HG02798 (cell line): ENCODE measurements around the gene ZNF407.

Source experiments
- ATAC-seq: cut with Tn5 transposase; IDR thresholded peaks from one replicate; pipeline ENCODE4 v1.9.1; 2021; ENCODE audit warnings: mild to moderate bottlenecking; ENCODE audit not compliant: unreplicated experiment, poor library complexity

ZNF407 gene

DNA sequence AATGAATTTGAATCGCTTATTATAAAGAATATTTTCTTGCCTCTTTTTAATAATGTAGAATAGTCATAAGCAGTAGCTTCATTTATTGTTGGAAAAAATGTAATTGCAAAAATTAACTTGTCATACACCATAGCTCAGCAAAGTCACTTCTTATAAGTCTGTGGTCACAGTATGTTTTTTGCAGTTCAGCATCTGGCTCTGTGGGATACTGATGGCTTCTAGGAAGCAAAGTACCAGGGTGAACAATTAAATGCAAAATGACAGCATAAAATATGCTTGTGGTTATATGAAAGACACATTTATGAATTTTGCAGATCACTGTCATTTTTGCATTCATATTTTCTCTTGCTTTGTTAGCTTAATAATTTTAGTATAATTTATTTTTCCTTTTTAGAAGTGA lies 116.5 kb downstream of the ZNF407 start:
- no peak for ATAC-seq

DNA sequence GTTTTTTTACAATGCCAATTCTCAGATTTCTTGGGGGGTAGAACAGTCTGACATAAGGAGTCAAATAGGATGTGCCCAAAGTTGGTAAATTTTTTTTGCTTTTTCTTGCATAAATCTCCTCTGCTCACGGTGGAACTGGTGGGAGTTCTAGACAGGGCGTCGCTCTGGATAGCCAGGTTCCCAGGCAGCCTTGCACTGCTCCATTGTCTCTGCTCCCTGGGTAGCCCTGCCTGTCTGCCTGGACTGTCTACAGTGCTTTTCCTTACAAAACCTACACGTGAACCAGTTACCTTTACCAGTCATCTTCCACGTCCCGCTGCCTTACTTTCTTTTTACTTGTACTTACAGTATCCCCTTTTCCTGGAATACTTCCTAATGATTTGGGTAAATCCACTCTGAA lies 117.1 kb downstream of the ZNF407 start:
- ATAC-seq, result no peak

DNA sequence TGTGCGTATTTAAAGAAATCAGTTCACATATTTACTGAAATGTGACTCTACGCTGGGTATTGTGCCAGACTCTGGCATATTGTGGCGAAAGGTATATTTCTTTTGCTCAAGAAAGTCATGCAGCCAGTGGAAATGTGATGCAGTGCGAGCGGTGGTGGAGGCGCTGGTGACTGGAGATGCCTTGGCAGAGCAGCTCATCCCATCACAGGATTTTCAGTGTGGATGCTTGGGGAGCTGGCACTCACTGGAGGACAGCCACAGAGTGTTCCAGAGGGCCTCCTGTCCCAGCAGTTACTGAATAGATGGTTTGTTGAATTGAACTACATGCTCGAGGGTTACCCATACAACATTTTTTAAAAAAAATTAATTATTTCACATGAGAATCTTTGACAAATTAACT lies 117.6 kb downstream of the ZNF407 start:
- ATAC-seq, result no peak

DNA sequence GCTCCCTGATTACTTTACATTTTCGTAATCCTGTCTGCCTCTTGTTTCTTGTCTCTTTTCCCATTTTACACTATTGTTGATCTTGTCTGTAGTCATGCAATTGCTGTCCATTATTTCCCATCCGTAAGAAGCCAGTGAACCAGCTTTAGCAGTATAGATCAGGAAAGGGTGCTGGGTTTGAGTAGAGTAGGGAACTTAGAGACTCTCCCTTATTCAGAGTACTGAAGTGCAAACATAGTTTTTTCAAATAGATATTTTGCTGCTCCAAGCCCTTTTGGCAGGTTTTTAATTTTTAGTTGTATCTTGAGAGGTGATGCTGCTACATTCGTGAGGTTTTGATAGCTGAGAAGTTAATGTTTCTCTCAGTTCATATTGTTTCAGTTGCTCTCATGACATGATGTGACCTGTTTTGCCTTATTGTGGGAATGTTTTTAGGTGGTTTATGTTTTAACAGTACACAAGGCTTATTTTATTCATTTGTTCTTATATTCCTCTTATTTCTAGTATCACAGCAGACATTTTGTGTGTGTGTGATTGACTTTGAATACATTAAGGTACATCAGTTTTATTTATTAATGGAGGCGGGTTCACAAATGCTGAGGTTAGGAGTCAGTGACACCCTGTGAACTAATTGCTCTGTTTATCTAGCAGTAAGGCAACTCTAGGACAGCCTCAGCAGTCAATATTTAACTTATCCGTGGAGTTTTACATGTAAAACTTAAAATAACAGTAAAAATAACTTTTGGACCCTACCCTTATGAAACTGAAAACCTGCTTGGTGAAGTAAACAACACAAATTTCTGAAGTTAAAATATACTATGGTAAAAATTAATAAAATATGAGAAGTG lies 118.4 kb downstream of the ZNF407 start:
- ATAC-seq, result no peak

DNA sequence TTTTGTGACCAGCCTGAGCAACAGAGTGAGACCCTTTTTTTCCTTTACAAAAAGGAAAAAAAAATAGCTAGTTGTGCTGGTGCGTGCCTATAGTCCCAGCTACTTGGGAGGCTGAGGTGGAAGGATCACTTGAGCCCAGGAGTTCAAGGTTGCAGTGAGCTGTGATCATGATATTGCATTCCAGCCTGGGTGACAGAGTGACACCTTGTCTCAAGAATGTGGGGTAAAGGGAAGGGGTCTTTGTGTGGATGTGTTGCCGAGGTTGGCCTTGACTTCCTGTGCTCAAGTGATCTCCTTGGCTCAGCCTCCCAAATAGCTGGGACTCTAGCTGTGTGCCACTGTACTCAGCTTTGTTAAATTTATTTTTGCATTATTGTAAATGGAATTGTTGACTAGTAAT lies 120.6 kb downstream of the ZNF407 start:
- no peak for ATAC-seq

DNA sequence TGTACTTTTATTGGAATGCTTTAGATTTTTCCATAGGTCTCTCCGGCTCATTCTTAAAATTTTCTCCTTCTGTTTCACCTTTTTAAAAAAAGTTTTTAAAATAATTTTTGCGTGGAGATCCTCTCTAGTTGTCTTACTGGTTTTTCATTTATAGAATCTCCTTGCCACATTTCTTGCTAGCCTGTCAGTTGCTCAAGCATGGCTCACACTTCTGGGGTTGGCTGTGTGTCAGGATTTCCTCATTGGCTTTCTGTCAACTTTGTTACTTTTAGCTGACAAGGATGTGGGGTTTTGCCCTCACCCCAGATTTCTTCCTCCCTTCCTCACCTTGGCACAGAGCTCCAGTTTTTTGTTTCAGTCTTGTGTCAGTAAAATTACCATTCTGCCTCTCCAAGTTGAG lies 124.6 kb downstream of the ZNF407 start:
- ATAC-seq, result no peak

DNA sequence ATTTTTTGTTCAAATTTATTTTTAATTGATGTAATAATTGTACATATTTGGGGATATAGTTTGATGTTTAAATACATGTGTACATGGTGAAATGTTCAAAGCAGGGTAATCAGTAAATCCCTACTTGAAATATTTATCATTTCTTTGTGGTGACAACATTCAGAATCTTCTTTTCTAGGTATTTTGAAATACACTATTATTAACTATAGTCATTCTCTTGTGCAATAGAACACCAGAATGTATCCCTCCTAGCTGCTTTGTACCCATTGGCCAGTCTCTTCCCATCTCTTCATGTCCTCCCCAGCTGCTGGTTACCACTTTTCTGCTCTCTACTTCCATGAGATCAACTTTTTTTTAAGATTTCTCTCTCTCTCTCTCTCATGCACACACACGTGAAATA lies 126.5 kb downstream of the ZNF407 start:
- no peak for ATAC-seq

DNA sequence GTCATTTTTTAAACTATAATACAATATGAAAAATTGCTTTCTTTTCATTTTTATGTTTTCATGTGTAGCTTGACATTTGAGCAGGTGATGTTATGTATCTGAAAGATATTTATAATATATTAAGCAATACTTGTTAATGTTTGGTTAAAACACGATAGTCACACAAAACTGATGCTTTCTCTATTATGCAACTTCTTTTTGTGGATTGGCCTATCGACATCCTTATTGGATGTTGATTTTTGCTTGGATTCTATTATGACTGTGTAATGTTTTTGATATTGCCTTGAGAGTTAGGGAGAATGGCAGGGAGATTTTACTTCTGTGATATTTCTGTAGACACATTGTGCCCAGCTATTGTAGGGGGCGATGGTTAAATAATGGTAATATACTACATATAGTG lies 128.0 kb downstream of the ZNF407 start:
- ATAC-seq, result no peak

DNA sequence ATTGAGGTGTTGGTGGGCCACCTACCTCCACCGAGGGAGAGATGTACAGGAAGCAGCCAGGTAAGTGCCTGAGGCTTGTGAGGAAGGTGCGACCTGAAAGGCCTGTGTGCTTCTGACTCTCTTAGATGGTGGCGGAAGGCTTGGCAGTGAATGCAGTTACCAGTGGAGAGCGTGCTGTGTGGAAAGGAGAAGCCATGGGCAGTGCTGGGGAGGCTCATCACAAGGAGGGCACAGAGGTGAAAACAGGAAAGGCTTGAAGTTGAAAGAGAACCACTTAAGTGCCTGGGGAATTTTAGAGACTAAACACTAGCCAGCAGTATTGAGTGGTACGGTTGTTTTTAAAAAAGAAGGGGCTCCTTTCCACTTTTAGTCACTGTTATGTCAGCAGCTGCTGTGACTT lies 130.9 kb downstream of the ZNF407 start:
- ATAC-seq, result no peak

DNA sequence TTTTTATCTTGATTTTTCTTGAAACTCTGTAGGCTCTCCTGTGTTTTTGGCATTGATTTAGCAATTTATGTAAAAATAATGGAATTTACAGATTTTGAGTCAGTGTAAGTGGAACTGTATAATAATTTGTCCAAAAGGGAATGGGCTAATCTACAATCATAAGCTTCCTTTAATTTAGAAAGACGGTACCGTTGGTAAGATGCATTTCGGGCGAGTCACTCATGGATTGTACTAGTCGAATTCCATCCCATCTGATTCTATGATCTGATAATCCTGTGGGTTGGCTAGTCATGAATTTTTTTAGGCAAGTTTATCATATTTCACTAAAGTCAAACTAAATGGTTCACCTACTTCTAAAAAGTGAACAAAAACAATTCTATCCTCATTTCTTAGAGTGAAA lies 133.4 kb downstream of the ZNF407 start:
- ATAC-seq, result no peak

DNA sequence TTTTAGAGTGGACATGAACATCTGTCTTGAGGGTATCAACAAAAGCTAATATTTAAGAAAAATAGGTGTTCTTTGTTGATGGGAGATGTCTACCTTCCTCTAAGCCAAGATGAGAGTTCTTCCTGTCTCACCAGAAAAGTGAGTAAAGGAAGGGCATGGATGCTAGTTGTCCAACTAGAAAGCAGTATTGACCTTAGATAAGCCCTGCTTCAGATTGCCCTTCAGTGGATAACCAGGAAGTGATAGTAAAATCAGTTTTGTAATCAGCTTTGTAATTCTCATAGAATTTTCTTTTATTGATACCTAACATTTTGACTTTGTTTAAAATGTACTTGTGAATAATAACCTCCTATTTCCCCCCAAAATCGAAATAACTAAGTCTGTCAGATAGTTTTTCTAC lies 134.7 kb downstream of the ZNF407 start:
- no peak for ATAC-seq

DNA sequence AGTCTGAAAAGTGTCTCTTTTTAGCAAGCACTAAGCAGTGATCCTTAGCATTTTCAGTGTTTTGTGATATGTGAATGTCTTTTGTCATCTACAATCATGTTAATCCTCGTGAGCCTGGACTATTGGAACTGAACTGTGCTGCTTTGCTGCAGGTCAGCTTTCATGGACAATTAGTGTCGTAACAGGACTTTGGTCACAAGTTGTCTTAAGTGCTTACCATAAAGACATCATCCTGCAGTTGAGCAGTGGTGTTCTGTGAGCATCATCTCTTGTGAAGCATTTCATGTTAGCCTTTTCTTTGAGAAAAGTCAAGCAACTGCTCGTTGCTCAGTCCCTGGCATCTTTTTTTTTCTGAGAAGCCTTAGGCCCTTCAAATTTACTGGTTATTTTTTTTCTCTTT lies 135.9 kb downstream of the ZNF407 start:
- ATAC-seq, result no peak

DNA sequence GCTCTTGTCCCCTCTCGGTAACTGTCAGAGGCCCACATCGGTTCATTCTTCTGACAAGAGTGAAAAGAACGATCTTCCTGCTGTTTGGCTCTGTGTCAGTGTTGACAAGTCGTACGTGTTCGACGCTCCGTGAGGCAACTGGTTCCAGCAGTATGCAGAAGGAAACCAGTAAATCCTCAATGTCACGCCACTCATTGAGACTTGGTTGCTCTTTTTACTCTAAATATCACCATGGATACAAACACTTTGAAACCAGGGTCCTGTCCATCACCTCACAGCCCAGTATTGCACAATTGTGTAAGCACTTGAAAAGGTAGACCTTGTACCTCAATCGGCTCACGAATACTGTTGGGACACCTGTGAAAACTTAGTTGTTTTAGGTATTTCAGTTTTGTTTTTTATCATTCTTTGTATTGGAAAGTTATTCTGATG lies 136.4 kb downstream of the ZNF407 start:
- ATAC-seq, result no peak

DNA sequence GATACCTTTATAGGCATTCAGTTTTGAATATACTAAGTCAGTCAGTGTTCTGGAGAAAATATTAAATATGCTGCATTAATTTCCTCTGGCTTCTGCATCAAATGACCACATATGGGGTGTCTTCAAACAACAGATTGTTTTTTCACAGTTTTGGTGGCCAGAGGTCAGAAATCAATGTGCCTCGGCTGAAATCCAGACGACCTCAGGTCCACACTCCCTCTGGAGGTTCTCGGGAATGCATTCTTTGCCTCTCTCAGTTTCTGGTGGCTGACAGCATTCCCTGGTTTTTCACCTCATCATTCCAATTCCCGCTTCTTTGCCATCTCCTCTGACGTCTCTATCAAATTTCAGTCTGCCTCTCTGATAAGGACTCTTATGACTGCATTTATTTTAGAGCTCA lies 142.3 kb downstream of the ZNF407 start:
- ATAC-seq, result no peak

DNA sequence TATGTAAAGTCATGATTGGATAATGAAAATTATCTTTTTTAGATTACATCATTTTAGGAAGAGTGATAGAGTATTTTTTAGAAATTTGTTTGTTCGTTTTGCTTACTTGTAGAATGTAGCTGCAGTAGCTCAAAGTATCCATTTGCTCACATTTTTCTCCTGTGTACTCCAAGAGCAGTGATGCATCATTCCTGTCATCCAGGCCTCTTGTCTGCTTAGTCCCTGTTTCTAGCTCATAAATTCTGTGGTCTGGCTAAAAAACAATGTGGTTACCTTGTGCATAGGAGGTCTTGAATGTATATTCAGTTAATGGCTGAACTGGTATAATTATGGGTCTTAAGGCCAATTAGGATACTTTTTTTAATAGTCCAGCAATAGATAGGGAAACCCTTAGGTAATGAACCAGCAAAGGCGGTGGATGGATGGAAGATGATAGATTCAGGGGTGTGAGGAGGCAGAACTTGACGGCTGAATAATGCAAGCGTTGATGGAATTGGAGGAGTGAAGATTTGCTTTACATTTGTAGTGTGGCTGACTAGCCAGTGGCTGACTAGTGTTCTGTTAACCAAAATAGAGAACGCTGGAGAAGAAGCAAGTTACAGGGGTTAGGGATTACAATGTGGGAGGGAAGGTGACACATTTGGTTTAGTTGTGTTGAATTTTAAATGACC lies 145.0 kb downstream of the ZNF407 start:
- ATAC-seq, result no peak

DNA sequence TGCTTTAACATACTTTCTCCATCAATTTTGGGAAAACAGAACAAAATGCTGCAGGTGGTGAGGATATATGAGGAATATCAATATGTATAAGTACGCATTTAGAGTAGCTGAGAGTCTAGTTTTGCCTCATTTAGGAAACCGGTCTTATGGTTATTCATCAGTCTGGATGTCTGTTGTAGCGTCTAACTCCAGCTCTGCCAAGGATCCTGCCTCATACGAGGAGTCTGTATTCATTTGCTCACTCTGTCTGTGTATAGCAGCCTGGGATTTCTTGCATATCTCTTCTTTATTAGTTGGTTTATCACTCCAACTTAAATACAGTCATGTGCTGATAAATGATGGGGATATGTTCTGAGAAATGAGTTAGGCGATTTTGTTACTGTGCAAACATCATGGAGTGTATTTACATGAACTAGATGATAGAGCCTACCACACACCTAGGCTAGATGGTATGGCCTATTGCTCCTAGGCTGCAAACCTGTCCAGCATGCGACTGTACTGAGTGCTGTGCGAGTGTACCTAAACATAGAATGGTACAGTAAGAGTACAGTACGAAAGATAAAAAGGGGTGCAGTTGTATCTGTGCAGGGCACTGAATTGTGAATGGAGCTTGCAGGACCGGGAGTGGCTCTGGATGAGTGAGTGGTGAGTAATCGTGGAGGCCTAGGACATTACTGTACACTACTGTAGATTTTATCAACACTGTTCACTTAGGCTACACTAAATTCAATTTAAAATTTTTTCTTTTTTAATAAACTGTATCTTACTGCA lies 148.1 kb downstream of the ZNF407 start:
- no peak for ATAC-seq

DNA sequence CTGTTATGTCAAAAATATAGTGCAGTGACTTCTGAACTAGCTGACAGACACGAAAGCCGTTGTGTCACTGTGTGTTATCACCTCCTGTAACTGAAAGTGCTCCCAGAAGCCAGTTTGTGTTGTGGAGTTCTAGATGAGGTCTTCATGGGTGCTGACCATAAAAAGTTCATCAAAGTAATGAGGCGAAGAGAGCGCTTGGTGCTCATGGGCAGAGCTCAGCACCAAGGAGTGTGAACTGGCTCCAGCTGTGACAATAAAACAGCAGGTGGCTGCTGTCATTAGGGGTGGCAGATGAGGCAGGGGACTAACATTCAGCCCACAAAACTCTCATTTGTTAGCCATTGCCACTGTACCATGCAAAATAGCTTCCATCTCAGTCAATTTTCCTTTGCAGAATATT lies 151.1 kb downstream of the ZNF407 start:
- ATAC-seq, result no peak

DNA sequence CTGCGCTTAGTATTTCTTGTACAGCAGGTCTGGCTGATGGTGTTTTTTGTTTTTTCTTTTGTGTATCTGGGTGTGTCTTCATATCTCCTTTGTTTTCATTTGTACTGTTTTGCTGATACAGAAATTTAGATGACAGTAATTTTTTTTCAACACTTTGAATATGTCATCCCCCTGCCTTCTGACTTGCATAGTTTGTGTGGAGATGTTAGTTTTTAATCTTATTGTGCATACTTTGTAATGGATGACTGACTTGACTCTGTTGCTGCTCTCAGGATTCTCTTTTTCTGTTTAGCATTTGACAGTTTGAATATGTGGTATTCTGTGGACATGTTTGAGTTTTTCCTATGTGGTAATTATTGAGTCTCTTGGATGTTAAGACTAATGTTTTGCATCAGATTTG lies 161.3 kb downstream of the ZNF407 start:
- ATAC-seq, result no peak

DNA sequence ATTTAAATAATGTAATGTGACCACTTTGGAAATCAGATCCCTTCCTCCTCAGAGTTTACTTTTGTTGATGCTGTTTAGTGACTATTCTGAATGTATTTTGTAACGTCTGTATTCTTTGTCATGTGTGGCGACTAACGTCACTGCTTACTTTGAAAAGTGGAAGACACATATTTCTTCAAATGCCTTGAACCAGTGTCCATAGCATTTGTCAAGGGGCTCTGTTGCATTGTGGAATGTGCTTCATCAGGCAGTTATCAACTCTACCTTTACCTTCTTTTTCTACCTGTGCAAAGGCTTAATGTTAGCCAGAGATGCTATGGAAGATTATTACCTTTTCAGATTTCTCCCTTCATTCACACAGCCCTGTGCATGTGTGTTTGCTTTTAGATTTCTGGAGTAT lies 162.4 kb downstream of the ZNF407 start:
- no peak for ATAC-seq

DNA sequence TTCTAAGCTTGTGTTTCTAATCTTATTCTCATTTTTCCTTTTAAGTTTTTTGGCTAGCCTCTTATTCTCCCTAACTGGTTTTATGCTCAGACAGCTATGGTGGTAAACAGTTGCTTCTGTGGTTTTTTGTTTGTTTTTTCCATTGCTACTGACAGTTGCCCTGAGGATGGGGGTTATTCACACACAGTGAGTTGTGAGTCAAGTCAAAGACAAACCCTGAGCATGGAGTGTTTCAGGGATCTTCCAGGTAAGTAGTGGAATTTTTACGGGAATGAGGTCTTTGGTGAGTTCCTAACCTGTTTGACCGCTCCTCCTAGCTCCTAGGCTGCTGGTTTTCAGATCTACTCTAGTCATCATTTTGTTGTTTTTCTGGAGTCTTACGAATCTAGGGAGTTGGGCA lies 162.8 kb downstream of the ZNF407 start:
- ATAC-seq, result no peak

DNA sequence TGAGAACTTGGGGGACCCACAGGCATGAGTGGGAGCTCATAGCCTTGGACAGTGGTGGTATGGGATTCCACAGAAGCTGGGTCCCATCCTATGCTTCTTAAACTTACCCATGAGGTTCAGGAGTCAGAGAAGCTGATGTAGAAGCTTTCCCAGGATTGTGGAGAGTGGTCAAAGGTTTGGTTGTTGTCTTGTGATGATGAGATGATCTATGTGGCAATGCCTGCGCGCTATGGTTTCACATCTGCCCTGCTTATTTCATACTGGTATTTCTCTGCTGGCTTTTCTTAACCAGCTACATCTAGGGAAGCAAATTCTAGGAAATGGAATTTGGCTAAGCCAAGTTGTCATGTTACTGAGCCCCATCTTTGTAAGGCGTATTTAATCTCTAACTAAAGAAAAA lies 168.6 kb downstream of the ZNF407 start:
- no peak for ATAC-seq
